ENCODE measurements around the gene MRPL52.
"Not testable (repeated sequence)": the region's sequence is repeated elsewhere in the genome, so short reads cannot be mapped to it uniquely, and the experiment has no call there.

MRPL52 gene

DNA sequence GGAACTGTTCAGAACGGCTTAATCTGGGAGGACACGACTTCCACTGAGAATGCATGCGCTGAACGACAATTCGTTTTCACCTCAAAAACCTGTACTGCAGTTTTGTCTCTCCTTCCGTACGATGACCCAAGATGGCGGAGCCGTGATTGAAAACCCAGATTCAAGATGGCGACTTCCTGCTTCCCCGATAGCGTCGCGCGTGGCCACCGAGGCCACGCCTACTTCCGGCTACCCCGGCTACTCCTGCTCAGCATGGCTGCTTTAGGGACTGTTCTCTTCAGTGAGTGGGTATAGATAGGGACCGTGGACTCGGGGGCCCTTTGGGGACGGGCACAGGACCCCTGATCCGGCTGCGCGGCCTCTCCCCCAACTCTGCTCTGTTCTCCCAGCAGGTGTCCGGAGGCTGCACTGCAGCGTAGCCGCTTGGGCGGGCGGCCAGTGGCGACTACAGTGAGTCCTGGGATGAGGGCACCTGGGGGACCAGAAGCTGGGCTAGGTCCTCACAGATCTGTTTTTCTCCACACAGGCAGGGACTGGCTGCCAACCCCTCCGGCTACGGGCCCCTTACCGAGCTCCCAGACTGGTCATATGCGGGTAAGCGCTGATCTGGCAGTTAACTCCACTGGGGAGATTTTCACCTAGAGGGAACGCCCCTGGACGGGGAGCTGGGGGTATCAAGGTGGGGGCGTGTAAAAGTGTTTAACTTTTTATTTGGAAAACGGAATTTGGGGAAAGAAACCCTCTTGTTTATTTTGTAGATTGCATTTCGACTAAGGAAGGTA, at the start of gene MRPL52:
MRPL52 (plus strand) TSS at position 227 of the 782 bp plus-strand sequence; CDS start at position 253, 26 bp downstream.
- peak; percentile 74 for DNase-seq (ENCODE audit: low read depth)

DNA sequence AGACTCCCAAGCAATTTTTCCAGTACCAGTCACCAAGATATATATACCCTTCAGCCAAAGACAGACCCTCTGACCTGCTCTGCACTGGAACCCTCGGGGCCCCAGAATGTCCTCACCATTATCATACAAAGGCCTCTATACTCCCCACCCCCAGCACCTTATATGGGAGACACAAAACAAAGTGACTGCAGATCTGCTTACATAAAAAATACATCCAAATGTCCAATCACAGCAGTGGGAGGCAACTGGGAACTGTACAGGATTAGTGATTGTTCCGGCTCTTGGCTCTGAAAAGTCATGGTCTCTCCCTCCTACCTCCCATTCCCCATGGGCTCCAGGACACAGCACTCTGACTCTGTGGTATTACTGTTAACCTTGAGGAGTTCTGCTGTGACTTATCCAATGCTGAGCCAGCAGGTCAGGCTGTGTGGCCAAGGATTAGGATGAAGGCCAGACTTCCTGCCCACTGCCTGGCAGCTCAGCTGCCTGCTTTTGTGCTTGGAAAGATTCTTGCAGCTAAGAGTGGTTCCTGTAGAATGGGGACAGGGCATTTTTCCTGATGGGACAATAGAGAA, 49.5 kb upstream of the MRPL52 start:
- no peak for DNase-seq (ENCODE audit: low read depth)

DNA sequence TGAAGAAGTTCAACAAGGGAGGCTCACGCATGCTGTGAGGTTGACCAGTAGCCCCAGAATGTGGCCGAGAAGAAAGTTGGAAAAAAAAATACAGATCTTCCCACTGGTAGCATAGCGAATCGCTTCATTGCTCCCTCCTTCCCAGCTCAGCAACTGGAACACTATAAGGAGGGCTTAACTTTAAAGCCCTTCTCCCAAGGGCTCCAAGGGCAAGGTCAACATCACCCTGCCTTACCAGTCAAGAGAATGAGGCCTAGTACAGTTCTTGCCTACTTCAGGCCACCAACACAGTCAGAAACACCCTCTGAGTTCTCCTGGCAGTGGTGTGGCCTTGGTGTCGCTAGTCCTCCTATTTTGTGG, 48.8 kb upstream of the MRPL52 start:
- no peak for DNase-seq (ENCODE audit: low read depth)

DNA sequence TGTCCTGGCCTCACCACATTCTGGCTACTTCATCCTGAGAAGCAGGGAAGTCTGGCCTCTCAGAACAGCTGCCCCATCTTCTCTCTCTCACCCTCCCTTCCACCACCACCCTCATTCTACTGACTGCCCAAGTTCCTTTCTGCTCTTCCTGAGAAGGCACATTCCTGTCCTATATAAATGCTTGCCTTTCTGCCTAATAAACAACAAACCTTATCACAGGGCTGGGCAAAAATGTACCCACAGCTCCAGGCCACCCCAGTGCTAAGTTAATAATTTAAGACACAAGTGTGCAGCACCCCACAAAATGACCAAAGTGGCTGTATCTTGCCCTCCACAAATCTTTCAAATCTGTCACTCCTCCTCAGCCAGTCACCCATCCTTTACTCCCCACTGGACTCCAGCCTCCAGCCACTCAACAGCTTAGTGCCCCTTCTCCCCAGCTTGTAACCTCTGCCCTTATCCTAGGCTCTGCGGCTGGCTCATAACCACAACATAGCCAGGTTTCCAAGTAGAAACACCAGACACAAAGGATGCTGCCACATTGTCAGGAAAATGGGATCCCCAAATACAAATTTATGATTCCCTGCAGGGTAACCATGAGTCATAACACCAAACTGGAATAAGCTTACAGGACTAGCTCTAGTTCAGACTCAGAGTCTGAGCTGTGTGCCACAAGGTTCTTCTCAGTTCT, 48.2 kb upstream of the MRPL52 start:
- DNase-seq (ENCODE audit: low read depth) = no peak

DNA sequence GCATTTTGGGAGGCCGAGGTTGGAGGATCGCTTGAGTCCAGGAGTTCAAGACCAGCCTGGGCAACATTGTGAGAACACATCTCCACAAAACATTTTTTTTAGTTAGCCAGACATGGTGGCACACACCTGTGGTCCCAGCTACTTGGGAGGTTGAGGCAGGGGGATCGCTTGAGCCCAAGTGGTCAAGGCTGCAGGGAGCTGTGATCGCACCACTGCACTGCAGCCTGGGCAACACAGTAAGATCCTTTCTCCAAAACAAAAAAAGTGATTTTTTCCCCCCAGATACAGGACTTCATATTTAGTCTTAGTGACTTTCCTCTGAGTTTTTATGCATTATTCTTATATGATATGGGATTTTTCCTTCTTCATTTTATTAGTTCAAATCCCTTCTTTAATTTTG, 43.0 kb upstream of the MRPL52 start:
- no peak for DNase-seq (ENCODE audit: low read depth)

DNA sequence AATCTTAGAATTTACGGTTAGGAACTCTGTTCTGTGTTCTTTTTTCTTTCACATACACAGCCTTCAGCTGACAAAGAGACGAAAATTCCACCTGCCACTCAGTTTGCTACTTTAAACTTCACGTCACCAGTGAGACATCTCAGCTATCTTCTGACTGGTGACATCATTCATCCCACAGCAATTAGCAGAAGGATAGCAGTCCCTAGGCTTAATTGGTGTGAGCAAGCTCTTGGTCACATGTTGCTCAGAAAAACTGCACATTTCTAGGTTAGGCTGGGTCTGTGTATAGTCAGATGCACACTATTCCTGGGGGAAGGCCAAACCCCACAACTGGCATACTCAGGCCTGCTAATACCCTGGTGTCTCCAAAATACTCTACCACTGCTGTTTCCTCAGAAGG, 38.4 kb upstream of the MRPL52 start:
- DNase-seq (ENCODE audit: low read depth) = no peak

DNA sequence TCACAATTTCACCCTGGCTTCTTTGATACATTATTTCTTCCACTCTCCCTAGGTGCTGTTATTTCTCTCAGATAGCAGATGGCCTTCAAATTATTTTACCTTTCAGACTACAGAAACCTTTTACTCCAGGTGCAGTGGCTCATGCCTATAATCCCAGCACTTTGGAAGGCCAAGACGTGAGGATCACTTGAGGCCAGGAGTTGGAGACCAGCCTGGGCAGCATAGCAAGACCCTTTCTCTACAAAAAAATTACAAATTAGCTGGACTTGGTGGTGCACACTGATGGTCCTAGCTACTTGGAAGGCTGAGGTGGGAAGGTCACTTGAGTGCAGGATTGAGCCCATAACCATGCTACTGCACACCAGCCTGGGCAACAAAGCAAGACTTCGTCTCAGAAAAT, 37.5 kb upstream of the MRPL52 start:
- no peak for DNase-seq (ENCODE audit: low read depth)

DNA sequence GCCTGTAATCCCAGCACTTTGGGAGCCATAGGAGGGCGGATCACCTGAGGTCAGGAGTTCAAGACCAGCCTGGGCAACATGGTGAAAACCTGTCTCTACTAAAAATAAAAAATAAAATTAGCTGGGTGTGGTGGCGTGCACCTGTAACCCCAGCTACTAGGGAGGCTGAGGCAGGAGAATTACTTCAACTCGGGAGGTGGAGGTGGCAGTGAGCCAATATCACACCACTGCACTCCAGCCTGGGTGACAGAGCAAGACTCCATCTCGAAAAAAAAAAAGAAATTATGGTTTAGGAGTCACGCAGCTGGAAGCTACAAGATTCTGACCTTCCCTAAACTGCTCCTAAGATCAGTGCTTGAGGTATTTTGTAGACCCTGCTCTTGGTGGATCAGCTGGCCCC, 36.1 kb upstream of the MRPL52 start:
- DNase-seq (ENCODE audit: low read depth) = not testable (repeated sequence)

DNA sequence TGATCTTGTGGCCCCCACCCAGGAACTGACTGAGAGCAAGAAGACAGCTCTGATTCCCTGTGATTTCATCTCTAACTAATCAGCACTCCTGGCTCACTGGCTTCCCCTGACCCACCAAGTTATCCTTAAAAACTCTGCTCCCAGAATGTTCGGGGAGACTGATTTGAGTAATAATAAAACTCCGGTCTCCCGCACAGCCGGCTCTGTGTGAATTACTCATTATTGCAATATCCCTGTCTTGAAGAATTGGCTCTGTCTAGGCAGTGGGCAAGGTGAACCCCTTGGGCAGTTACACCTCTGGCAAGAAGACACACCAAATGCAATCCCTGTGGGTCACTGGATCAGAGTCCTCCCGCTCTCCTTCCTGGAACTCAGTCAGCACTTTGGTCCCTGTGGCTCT, 35.7 kb upstream of the MRPL52 start:
- no peak for DNase-seq (ENCODE audit: low read depth)

DNA sequence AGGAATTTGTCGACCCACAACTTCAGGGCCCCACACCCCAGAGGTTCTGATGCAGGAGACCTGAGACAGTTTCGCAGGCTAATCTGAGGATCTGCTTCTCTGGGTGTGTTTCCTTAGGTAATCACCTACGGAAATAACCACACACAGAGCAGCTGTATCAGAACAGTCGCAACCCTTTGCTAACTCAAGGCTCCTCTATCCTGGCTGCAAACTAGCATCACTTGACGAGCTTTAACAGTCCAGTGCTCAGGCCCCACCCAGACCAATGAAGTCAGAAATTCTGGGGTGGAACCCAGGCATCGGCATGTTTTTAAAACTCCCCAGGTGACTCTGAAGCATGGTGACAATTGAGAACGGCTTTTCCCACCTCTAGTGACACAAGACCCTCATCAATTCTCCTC, 35.1 kb upstream of the MRPL52 start:
- no peak for DNase-seq (ENCODE audit: low read depth)

DNA sequence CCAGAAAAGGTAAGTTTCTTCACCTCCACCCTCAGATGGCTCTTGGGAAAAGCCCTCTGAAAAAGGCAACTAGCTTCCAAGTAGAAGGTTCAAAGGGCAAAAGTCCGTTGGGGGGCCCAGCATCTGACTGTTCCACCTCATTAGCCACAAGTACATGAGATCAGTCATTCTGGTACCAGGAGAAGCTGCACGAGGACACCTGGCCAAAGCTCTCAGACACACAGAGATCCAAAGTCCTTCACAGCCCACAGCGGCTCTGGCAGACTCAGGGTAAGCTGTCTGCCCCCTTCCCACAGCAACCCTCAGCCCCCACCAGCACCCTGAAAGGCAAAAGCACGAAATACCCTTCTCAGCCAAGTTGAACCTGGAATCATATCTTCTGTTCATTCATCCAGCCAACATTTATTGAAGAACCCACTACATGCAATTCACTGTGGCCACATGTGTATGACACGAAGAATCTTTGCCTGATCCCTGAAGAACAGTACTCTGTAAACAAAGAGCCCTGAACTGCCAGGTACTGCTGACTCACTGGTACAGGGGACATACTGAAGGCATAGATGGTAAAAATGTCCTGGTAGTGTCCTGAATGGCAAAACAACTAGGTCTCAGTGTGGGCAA, 33.5 kb upstream of the MRPL52 start:
- no peak for DNase-seq (ENCODE audit: low read depth)

DNA sequence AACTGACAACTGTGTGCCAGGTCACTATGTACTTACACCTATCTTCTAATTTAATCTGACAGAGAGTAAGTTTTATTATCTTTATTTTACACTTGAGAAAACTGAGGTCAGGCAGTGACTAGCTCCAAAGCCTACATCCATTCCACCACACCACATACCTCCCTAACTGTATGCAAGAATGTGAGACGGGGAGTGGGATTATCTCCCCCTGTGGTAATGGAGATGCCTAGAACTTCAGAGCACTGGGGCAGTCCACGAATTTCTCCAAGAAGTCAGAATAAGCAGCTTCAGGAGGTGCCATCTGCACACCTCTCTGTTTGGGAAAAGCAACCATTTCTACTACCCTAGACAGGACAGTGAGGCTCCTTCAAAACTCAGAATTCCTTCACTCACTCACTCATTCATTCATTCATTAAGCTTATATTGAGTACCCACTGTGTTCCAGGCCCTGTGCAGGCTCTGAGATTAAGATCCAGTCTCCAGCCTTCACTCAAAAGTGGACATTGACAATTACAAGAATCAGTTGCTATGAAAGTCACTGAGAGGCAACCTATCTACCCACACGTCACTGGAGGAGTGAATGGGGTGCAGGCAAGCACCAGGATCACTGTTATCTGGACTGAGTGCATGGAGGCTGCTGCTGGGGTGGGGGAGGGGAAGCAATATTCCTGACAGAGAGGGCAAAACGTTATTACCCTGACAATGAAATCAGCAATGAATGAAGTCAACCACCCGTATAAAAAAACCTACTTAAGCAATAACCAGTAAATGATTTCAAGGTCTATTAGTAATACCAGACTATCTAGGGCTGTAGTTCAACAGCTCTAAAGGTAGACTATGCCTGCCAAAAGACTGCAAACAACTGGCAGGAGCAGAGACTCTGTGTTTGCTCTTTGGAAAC, 32.4 kb upstream of the MRPL52 start:
- no peak for DNase-seq (ENCODE audit: low read depth)

DNA sequence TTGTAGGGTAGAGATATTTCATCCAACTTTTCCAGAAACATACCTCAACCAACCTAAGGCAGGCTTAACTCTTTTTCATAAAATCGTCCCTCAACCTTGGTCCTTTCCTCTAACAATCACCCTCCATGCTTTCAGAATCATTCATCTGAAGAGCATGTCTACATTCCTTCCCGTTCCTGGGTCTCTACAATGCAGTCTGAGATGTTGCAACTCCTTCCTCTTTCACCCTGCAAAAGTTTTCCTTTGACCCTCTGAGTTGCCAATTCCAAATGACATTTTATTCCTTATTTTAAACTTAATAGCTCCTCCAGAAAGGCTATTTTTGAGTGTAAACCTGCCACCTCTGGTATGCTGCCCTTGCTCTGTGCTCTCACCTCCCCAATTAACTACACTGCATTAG, 31.2 kb upstream of the MRPL52 start:
- DNase-seq (ENCODE audit: low read depth) = no peak

DNA sequence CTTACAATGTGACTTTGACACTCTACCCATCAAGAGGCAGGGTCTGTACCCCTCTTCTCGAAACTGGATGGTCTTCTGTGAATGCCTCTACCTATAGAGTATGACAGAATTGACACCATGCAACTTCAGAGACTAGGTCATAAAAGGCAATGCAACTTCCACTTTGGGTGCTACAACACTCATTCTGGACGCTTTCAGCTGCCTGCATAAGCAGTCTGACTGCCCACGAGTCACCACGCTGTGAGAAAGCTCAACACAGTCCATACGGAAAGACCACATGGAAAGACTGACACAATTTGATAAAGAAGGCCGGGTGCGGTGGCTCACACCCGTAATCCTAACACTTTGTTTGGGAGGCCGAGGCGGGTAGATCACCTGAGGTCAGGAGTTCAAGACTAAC, 29.3 kb upstream of the MRPL52 start:
- DNase-seq (ENCODE audit: low read depth) = no peak

DNA sequence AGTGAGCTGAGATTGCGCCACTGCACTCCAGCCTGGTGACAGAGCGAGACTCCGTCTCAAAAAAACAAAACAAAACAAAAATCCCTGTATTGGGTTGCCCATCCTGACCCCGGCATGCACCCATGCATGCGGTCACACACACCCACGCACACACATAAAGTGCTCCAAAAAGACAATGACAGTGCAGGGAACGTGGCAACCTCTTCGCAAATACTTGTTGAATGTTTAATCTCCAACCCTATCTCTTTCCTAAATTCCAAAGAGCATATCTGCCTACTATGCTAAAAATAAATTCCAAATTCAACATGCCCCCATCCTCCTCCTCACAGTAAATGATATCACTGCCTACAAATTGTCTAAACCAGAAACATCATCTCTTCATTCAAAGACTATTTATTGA, 28.0 kb upstream of the MRPL52 start:
- no peak for DNase-seq (ENCODE audit: low read depth)

DNA sequence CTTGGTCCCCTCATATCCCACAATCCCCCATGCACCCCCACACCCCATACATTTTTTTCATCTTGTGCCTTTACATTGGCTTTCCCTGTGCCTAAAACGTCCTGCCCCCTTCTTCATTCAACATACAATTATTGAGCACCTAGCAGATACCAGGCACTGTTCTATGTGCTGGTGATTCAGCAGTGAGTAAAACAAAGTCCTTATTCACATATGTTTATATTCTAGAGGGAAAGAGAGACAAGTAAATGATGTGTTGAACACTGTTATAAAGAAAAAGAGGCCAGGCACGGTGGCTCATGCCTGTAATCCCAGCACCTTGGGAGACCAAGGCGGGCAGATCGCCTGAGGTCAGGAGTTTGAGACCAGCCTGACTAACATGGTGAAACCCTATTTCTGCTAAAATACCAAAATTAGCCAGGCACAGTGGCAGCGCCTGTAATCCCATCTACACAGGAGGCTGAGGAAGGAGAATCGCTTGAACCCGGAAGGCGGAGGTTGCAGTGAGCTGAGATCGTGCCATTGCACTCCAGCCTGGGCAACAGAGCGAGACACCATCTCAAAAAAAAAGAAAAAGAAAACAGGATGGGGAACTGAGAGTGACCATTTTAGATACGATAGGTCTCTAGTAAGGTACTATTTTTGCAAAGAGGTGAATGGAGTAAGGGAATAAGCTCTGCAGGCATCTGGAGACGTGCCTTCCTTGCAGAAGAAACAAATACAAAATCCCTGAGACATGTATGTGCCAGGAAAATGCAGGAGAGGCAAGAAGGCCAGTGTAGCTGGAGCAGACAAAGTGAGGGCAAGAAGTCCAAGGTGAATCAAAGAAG, 26.6 kb upstream of the MRPL52 start:
- DNase-seq (ENCODE audit: low read depth) = no peak

DNA sequence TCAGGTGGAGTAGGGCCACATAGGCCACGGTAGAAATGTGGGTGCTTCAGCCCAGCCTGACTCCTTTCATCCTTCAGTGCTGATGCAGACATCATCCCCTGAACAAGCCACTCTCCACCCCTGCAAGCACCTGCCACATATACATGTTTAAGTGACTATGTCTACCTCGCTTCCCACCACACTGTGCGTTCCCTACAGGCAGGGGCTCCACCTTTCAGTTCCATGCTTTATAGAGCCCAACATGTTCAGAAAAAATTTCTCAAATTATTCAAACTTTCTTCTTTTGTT, 26.1 kb upstream of the MRPL52 start:
- DNase-seq (ENCODE audit: low read depth) = no peak

DNA sequence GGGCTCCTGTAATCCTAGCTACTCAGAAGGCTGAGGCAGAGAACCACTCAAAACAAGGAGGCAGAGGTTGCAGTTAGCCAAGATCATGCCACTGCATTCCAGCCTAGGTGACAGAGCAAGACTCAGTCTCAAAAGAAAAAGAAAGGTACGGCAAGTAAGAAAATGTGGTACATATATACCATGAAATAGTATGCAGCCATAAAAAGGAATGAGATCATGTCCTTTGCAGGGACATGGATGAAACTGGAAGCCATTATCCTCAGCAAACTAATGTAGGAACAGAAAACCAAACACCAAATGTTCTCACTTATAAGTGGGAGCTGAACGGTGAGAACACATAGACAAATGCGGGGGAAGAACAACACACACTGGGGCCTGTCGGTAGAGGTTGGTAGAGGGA, 24.5 kb upstream of the MRPL52 start:
- not testable (repeated sequence) for DNase-seq (ENCODE audit: low read depth)

DNA sequence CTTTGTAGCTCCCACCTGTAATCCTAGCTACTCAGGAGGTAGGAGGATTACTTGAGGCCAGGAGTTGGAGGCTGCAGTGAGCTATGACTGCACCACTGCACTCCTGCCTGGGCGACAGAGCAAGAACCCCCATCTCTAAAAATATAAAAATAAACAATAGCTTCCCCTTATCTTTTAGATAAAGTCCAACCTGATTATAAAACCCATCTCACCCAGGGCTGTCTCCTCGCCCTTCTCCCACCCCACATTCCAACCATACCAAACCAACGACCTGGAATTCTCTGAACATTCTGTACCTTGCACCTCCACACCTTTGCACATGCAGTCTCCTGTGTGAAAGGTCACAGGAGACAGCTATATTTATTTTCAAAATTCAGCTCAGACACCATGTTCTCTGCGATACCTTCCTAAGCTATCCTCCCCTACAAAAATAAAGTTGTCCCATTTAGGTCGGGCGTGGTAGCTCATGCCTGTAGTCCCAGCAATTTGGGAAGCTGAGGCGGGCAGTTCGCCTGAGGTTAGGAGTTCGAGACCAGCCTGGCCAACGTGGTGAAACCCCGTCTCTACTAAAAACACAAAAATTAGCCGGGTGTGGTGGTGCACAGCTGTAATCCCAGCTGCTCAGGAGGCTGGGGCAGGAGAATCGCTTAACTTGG, 22.1 kb upstream of the MRPL52 start:
- no peak for DNase-seq (ENCODE audit: low read depth)

DNA sequence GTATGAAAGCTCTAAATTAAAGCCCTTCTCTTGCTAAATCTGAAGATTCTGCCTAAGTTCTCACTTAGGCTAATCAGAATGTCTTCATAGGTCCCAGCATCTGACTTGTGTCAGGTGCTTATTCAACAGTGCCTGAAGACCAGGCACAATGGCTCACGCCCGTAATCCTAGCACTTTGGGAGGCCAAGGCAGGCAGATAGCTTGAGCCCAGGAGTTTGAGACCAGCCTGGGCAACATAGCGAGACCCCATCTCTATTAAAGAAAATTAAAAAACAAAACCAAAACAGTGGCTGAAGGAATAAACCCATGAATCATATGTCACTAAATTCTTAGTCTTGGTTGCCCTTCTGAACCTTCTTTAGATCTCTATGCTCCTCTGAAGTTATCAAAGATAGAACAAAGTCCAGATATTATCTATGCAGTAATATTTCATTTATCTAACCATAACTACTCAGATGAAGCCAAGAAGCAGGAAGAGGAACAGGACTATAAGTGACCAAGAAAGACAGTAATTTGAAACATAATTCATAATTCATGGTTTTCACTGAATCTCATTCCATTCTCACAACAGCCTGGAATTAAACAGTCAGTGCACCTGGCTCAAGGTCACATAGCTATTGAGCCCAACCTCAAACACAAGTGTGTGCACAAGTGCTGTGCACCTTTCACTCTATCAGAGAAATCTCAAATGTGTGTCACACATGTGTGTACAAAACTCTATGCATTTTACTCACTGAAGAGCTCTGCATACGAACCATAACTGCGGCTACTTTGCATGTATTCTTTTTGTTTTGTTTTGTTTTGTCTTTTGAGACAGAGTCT, 21.1 kb upstream of the MRPL52 start:
- no peak for DNase-seq (ENCODE audit: low read depth)

Measured in stimulated activated CD8-positive, alpha-beta memory T cell treated with anti-CD3 and anti-CD28 coated beads, Interleukin-15, amount 100 ng/mL, for 24 hours (primary cell).